Common myeloid progenitor, CD34-positive (primary cell): Measurements from ENCODE around the gene STXBP4.

Experiments
- CTCF ChIA-PET: fragments of 350-600 bp; sonication (Branson Sonifier 250); formaldehyde crosslinking; loops from one replicate; lab custom pipeline; 2021; ENCODE audit warnings: antibody characterized with exemption; lab: Charles Lee
- POLR2A ChIA-PET: fragments of 350-600 bp; sonication (Branson Sonifier 250); formaldehyde crosslinking; loops from one replicate; lab custom pipeline; 2021; ENCODE audit warnings: antibody characterized with exemption; lab: Charles Lee
- DNase-seq, 3 donors: peaks; one replicate each; pipeline versions ENCODE4 v3.0.0 to v3.0.0-alpha.2; 2013
- H3K27ac ChIP-seq, 2 experiments: 1 replicate in 1 of 2; 2 replicates in 1 of 2; pipeline ENCODE4 v1.7.0; 2013; ENCODE audit warnings: inconsistent platforms in 2 of 2, low read length in 2 of 2, mild to moderate bottlenecking in 2 of 2, low read depth in 1 of 2, moderate library complexity in 1 of 2; ENCODE audit not compliant: severe bottlenecking in 2 of 2, insufficient read depth in 1 of 2, poor library complexity in 1 of 2
- H3K27me3 ChIP-seq, 5 experiments: replicated peaks in 2 of 5; 1 replicate in 3 of 5; 2 replicates in 2 of 5; pipeline versions ENCODE4 v1.6.1 to v1.7.0; 2013; ENCODE audit warnings: low read length in 4 of 5, mild to moderate bottlenecking in 2 of 5, moderate library complexity in 2 of 5, inconsistent platforms in 1 of 5; ENCODE audit not compliant: insufficient read depth in 5 of 5, control insufficient read depth in 4 of 5
- H3K36me3 ChIP-seq, 4 experiments: 1 replicate in 2 of 4; 2 replicates in 2 of 4; pipeline versions ENCODE4 v1.6.1 to v1.7.0; 2013; ENCODE audit warnings: low read length in 3 of 4, control low read depth in 1 of 4, mild to moderate bottlenecking in 1 of 4; ENCODE audit not compliant: control insufficient read depth in 4 of 4, insufficient read depth in 4 of 4
- H3K4me1 ChIP-seq, 4 experiments: 1 replicate in 3 of 4; 2 replicates in 1 of 4; pipeline versions ENCODE4 v1.6.1 to v1.7.1; 2013; ENCODE audit warnings: low read length in 3 of 4, mild to moderate bottlenecking in 3 of 4, control low read depth in 1 of 4, inconsistent platforms in 1 of 4, moderate library complexity in 1 of 4; ENCODE audit not compliant: control insufficient read depth in 4 of 4, insufficient read depth in 4 of 4; ENCODE audit errors: control extremely low read depth in 1 of 4
- H3K4me3 ChIP-seq, 7 experiments: 1 replicate in 4 of 7; 2 replicates in 3 of 7; pipeline versions ENCODE4 v1.5.1 to v1.7.0; 2013; ENCODE audit warnings: mild to moderate bottlenecking in 7 of 7, low read length in 6 of 7, moderate library complexity in 6 of 7, inconsistent platforms in 2 of 7, low read depth in 2 of 7, control low read depth in 1 of 7; ENCODE audit not compliant: insufficient read depth in 4 of 7, control insufficient read depth in 1 of 7; ENCODE audit errors: extremely low read depth in 1 of 7
- H3K9me3 ChIP-seq, 5 experiments: 1 replicate in 4 of 5; 2 replicates in 1 of 5; pipeline versions ENCODE4 v1.6.1 to v1.7.1; 2013; ENCODE audit warnings: low read length in 4 of 5, mild to moderate bottlenecking in 2 of 5, inconsistent platforms in 1 of 5, low read depth in 1 of 5, moderate library complexity in 1 of 5; ENCODE audit not compliant: control insufficient read depth in 4 of 5, insufficient read depth in 2 of 5; ENCODE audit errors: control extremely low read depth in 1 of 5
- WGBS: methylation state at CpG from one replicate; pipeline ENCODE4 v1.1.5; 2013; ENCODE audit not compliant: insufficient coverage; 5-methylcytosine and 5-hydroxymethylcytosine counted together

The STXBP4 gene

DNA sequence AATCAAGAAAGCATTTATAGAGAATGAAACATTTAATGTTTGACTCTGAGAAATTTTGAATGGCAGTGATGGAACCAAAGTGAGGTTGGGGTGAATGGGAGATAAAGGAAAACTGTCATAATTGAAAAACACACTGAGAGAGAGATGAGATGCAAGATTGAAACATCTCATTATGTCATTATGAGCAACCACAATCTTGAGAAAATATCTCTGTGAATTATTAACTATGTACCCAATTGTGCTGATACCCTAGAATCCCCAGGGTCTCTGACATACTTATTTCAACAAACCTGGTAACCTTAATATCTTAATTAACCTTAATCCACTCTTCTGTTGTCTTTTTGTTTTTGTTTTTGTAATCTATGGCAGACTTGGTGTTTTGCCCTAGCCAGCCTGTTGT lies 152.7 kb downstream of the STXBP4 start:
- ChIA-PET CTCF (no interaction called here), POLR2A (no interaction called here)
- Histone ChIP-seq H3K27ac (no peak overlapping the region), H3K4me3 (no peak overlapping the region), H3K4me1 (peaks cover 1 to 20% (median 5%) of the 10 kb centered on the region in 4 experiments), H3K27me3 (no peaks in the 10 kb centered on the region), H3K9me3 (no peaks in the 10 kb centered on the region), H3K36me3 (no peaks in the 10 kb centered on the region)
- DNase-seq, result no peak

GRCh38 chr17:55122114-55122513 lies 153.5 kb downstream of the STXBP4 start:
- POLR2A ChIA-PET, result no interaction called here
- H3K4me1 ChIP-seq, result peaks cover 0 to 11% (median under 1%) of the 10 kb centered on the region in 4 experiments
- no peaks in the 10 kb centered on the region for H3K36me3 ChIP-seq
- WGBS, result no CpG with 5 or more reads among the region's 2 CpGs
- no peaks in the 10 kb centered on the region for H3K27me3 ChIP-seq
- no peak overlapping the region for H3K27ac ChIP-seq
- CTCF ChIA-PET, result no interaction called here
- no peak overlapping the region for H3K4me3 ChIP-seq
- peak in 1 of 3 donors; percentile 7 for DNase-seq
- H3K9me3 ChIP-seq, result no peaks in the 10 kb centered on the region

DNA sequence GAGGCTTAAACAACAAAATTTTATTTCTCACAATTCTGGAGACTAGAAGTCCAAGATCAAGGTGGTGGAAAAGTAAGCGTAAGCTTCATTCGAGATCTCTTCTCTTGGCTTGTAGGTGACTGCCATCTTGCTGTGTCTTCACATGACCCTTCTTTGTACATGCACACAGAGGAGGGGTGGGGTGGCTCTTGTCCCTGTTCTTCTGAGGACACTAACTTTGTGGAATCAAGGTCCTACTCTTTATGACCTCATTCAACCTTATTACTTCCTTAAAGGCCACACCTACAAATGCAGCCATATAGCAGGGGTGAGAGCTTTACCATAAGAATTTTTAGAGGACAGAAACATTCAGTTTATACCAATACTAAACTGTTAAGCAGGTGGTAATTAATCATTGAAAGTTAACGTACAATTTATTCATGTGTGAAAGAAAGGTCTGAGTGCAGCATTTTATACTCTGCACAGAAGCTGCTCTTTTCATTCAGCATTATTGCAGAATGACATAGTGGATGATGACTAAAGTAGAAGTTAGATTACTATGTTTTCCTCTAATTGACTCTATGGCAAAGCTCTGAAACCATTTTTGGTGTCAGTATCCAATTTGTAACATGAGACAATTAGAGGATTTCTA lies 156.3 kb downstream of the STXBP4 start:
- no peaks in the 10 kb centered on the region for H3K27me3 ChIP-seq
- no peaks in the 10 kb centered on the region for H3K9me3 ChIP-seq
- POLR2A ChIA-PET, result no interaction called here
- no peak overlapping the region for H3K4me3 ChIP-seq
- CTCF ChIA-PET, result interaction anchor here (1.6 kb wide), 1 partner anchor 32 kb away, joined by 5 read pairs; no protein-coding TSS in a partner anchor
- peaks cover 0 to 4% (median 0%) of the 10 kb centered on the region in 4 experiments for H3K4me1 ChIP-seq
- no peak for DNase-seq
- no peaks in the 10 kb centered on the region for H3K36me3 ChIP-seq
- H3K27ac ChIP-seq, result no peak overlapping the region
- WGBS, result 100% methylated on average over 3 of the region's 3 CpGs

DNA sequence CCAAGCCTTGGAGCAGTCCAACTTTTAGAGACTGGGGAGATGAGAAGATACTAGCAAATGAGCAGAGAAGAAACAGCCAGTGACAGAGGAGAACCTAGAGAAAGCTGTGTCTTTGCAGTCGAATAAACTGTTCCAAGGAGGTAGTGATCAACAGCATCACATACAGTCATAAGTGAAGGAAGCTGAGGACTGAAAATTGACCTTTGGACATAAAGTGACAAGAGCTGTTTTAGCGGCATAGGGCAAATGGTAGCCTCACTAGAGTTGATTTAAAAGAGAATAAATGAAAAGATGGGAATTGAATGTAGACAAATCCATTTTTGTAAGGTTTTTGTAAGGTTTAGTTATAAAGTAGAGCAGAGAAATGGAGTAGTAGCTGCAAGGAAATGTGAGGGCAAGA lies 165.0 kb downstream of the STXBP4 start:
- Histone ChIP-seq H3K4me3 (no peak overlapping the region), H3K4me1 (no peaks in the 10 kb centered on the region), H3K36me3 (no peaks in the 10 kb centered on the region), H3K9me3 (no peaks in the 10 kb centered on the region), H3K27ac (no peak overlapping the region), H3K27me3 (no peaks in the 10 kb centered on the region)
- no peak for DNase-seq
- POLR2A ChIA-PET, result no interaction called here
- 50% methylated on average over 2 of the region's 2 CpGs for WGBS
- CTCF ChIA-PET, result interaction anchor here (0.7 to 1.3 kb wide), 3 partner anchors 12 to 132 kb away, joined by 3 to 4 read pairs (median 4); partner anchors contain the start of gene HLF

DNA sequence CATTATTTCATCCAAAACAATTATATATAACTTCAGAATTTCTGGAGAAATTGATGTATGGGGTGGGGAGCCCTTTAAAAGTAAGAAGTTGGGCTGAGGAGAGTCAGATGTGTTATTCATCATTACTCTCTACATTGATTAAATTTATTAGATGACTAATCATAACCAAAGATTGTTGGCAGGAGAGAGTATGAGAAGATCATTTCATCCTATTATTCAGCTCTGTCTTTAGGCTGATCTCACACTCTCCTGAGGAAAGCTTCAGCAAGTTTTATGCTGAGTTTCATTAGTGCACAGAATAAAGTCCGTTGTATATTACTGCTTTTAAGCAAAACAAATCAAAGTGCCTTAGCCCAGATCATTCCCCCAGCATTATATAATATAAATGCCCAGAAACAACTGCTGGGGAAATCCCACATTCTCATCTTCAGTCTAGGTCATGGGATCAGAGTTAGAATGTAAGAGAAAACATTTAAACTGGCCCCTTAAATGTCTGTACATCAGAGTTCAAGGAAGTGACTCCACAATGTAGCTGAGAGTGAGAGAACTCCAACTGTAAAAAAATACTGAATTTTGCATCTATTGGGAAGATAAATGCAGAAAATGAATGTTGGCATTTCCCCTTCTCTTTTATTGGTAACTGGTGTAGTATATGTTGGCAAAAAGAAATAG lies 166.1 kb downstream of the STXBP4 start:
- no peak overlapping the region for H3K4me3 ChIP-seq
- no CpG with 5 or more reads among the region's 1 CpG for WGBS
- ChIA-PET POLR2A (no interaction called here), CTCF (interaction anchor here (1.3 kb wide), 1 partner anchor 15 kb away, joined by 4 read pairs; no protein-coding TSS in a partner anchor)
- H3K36me3 ChIP-seq, result no peaks in the 10 kb centered on the region
- no peak for DNase-seq
- no peaks in the 10 kb centered on the region for H3K9me3 ChIP-seq
- H3K27me3 ChIP-seq, result no peaks in the 10 kb centered on the region
- H3K4me1 ChIP-seq, result no peaks in the 10 kb centered on the region
- H3K27ac ChIP-seq, result no peak overlapping the region

DNA sequence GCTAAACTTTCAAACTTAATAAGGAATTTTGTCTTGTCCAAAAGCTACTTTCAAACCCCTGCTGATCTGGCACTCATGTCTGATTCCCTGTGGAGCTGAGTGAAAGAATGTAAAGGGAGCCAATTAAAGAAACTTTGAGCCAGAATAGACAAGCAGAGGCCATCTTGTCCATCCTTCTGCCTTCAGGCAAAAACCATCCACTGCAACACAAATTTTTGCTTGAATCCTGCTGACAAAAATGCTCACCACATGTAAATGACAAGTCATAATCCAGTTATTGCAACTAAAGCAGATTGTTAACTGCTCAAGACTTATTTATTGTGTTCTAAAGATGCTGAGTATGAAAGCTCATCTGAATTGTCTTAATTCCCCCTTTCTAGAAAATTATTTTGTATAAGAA lies 172.2 kb downstream of the STXBP4 start:
- peaks cover 0 to 2% (median 0%) of the 10 kb centered on the region in 5 experiments for H3K9me3 ChIP-seq
- H3K27ac ChIP-seq, result no peak overlapping the region
- ChIA-PET POLR2A (no interaction called here), CTCF (interaction anchor here (0.9 kb wide), 1 partner anchor 88 kb away, joined by 3 read pairs; no protein-coding TSS in a partner anchor)
- DNase-seq, result peak in 1 of 3 donors; percentile 10
- H3K36me3 ChIP-seq, result no peaks in the 10 kb centered on the region
- no peak overlapping the region for H3K4me3 ChIP-seq
- H3K4me1 ChIP-seq, result no peaks in the 10 kb centered on the region
- no peaks in the 10 kb centered on the region for H3K27me3 ChIP-seq

GRCh38 chr17:55144518-55144917 lies 176.0 kb downstream of the STXBP4 start:
- POLR2A ChIA-PET, result no interaction called here

More at GRCh38 chr17:55144518-55144917, 176.0 kb downstream of the STXBP4 start:
- CTCF ChIA-PET, result no interaction called here
- Histone ChIP-seq H3K4me1 (no peaks in the 10 kb centered on the region), H3K4me3 (no peak overlapping the region), H3K27ac (no peak overlapping the region), H3K36me3 (no peaks in the 10 kb centered on the region), H3K9me3 (peaks cover 0 to 2% (median 0%) of the 10 kb centered on the region in 5 experiments), H3K27me3 (no peaks in the 10 kb centered on the region)
- no peak for DNase-seq
